PC-3 (cell line): Measurements from ENCODE around the gene ANKDD1A. TPM values are rescaled to one million over a fixed set of nuclear protein-coding genes. Genes with fewer than 3 reads are reported as not detected.
A peak's percentile ranks its signal among the peaks of the same experiment; 100 is the strongest.

Experiments used
- ATAC-seq: fragments of 200-7000 bp; cut with Tn5 transposase; 2 replicates; pipeline ENCODE4 v1.9.1; 2020; ENCODE audit warnings: mild to moderate bottlenecking, moderate library complexity
- BruUV-seq: library from RNA; stranded (reverse); fragments of 400-500 nt; replicated peaks from 2 replicates; lab custom pipeline; 2021; lab: Mats Ljungman, UMichigan
- CTCF ChIA-PET: fragments of 300-600 bp; sonication (Branson Sonifier 250); formaldehyde crosslinking; loops from one replicate; lab custom pipeline; 2022; ENCODE audit warnings: antibody characterized with exemption; lab: Charles Lee
- POLR2A ChIA-PET: fragments of 300-600 bp; sonication (Branson Sonifier 250); formaldehyde crosslinking; loops from one replicate; lab custom pipeline; 2022; ENCODE audit warnings: antibody characterized with exemption; ENCODE audit not compliant: unreplicated experiment; lab: Charles Lee
- DNase-seq: peaks from one replicate; pipeline ENCODE4 v3.0.0-alpha.2; 2015
- H2AFZ ChIP-seq: fragments of 300-600 bp; sonication (generic); 2 replicates; pipeline ENCODE4 v1.6.0; 2016; ENCODE audit warnings: antibody characterized with exemption, low read length
- H3F3A ChIP-seq: fragments of 300-600 bp; sonication (generic); one replicate; pipeline ENCODE4 v1.6.0; 2017; ENCODE audit warnings: antibody characterized with exemption, low read length, control low read depth, mild to moderate bottlenecking; ENCODE audit not compliant: unreplicated experiment
- H3K27ac ChIP-seq: fragments of 300-600 bp; sonication (generic); 2 replicates; pipeline ENCODE4 v1.5.1; 2016; ENCODE audit warnings: mild to moderate bottlenecking, low read length
- H3K27me3 ChIP-seq: fragments of 300-600 bp; sonication (generic); 2 replicates; pipeline ENCODE4 v1.6.1; 2016; ENCODE audit warnings: low read length, mixed read lengths
- H3K36me3 ChIP-seq: fragments of 300-600 bp; sonication (generic); 2 replicates; pipeline ENCODE4 v1.6.1; 2016; ENCODE audit warnings: low read depth, mixed run types, low read length, mixed read lengths
- H3K4me1 ChIP-seq: fragments of 300-600 bp; sonication (generic); 2 replicates; pipeline ENCODE4 v1.5.1; 2016; ENCODE audit warnings: low read length; ENCODE audit not compliant: insufficient read depth
- H3K4me2 ChIP-seq: fragments of 300-600 bp; sonication (generic); 2 replicates; pipeline ENCODE4 v1.6.0; 2016; ENCODE audit warnings: low read length
- H3K4me3 ChIP-seq: fragments of 300-600 bp; sonication (generic); 2 replicates; pipeline ENCODE4 v1.5.1; 2016; ENCODE audit warnings: mild to moderate bottlenecking, low read length, mixed read lengths
- H3K79me2 ChIP-seq: fragments of 300-600 bp; sonication (generic); 2 replicates; pipeline ENCODE4 v1.6.1; 2017; ENCODE audit warnings: low read length, mixed read lengths
- H3K9ac ChIP-seq: fragments of 300-600 bp; sonication (generic); 2 replicates; pipeline ENCODE4 v1.6.0; 2016; ENCODE audit warnings: mild to moderate bottlenecking, low read length
- H3K9me2 ChIP-seq: fragments of 300-600 bp; sonication (generic); replicated peaks from 2 replicates; pipeline ENCODE4 v1.6.1; 2016; ENCODE audit warnings: mixed run types, low read length, mixed read lengths
- H3K9me3 ChIP-seq: fragments of 300-600 bp; sonication (generic); 2 replicates; pipeline ENCODE4 v1.6.1; 2016; ENCODE audit warnings: low read length, mixed read lengths
- H4K20me1 ChIP-seq: fragments of 300-600 bp; sonication (generic); 2 replicates; pipeline ENCODE4 v1.6.1; 2016; ENCODE audit warnings: low read length, mixed read lengths
- CTCF ChIP-seq: fragments of 300-600 bp; sonication (generic); conservative IDR thresholded peaks from 2 replicates; pipeline ENCODE4 v1.5.1; 2017; ENCODE audit warnings: antibody characterized with exemption, low read depth, mild to moderate bottlenecking, low read length
- EZH2 ChIP-seq: fragments of 300-600 bp; sonication (generic); IDR thresholded peaks from one replicate; pipeline ENCODE4 v1.6.1; 2017; ENCODE audit warnings: antibody characterized with exemption, mild to moderate bottlenecking, low read length; ENCODE audit not compliant: unreplicated experiment
- EZH2phosphoT487 ChIP-seq: fragments of 300-600 bp; sonication (generic); IDR thresholded peaks from 2 replicates; pipeline ENCODE4 v1.6.1; 2018; ENCODE audit warnings: mild to moderate bottlenecking, antibody characterized with exemption, low read length, borderline replicate concordance
- intact Hi-C: fragments of 100-400 bp; cut with micrococcal nuclease; formaldehyde crosslinking; loops from 2 replicates; pipeline ENCODE4 v1.9.0; 2023
- total RNA-seq: library from RNA; depleted of rRNA; stranded (reverse); fragments of >200 nt; gene quantifications from 2 replicates; pipeline ENCODE4 v1.2.3, GENCODE V29; 2014

ANKDD1A gene
- total RNA-seq, 1 experiment from 2014 or later, result 8.9 TPM

GRCh38 chr15:64883997-64884511 lies 27.6 kb upstream of the ANKDD1A start:
- peak; percentile 87 for ATAC-seq
- Histone ChIP-seq H4K20me1 (no peaks in the 10 kb centered on the region), H3K27ac (no peak overlapping the region), H3K9me2 (no peaks in the 10 kb centered on the region), H3K27me3 (no peaks in the 10 kb centered on the region), H2AFZ (no peak overlapping the region), H3K36me3 (no peaks in the 10 kb centered on the region), H3K79me2 (no peaks in the 10 kb centered on the region), H3F3A (no peaks in the 10 kb centered on the region), H3K9me3 (no peaks in the 10 kb centered on the region), H3K4me2 (no peak overlapping the region), H3K9ac (no peak overlapping the region), H3K4me1 (peaks cover 10% of the 10 kb centered on the region), H3K4me3 (no peak overlapping the region)
- ChIA-PET CTCF (no interaction called here), POLR2A (interaction anchor here (0.6 kb wide), 1 partner anchor 8 kb away, joined by 5 read pairs; no protein-coding TSS in a partner anchor)
- intact Hi-C loops, result no loop called here
- DNase-seq, result peak; percentile 56
- TF ChIP-seq EZH2phosphoT487 (no peak), EZH2 (no peak), CTCF (no peak)
- BruUV-seq, result no TSS peak

- no peaks in the 10 kb centered on the region for H4K20me1 ChIP-seq
- H3K27me3 ChIP-seq, result no peaks in the 10 kb centered on the region
- H3K4me3 ChIP-seq, result no peak overlapping the region
- no peak overlapping the region for H2AFZ ChIP-seq
- H3F3A ChIP-seq, result no peaks in the 10 kb centered on the region
- no peaks in the 10 kb centered on the region for H3K79me2 ChIP-seq
- H3K4me2 ChIP-seq, result no peak overlapping the region
- no peak overlapping the region for H3K27ac ChIP-seq
- ATAC-seq (no peak), DNase-seq (no peak)
- H3K4me1 ChIP-seq, result peaks cover 10% of the 10 kb centered on the region
- no peak for TF ChIP-seq CTCF
- TF ChIP-seq EZH2phosphoT487, result no peak
- no peak for TF ChIP-seq EZH2
- ChIA-PET CTCF (no interaction called here), POLR2A (no interaction called here)
- intact Hi-C loops, result no loop called here
- BruUV-seq, result no TSS peak
- H3K36me3 ChIP-seq, result no peaks in the 10 kb centered on the region
- no peak overlapping the region for H3K9ac ChIP-seq
- no peaks in the 10 kb centered on the region for H3K9me3 ChIP-seq
- H3K9me2 ChIP-seq, result no peaks in the 10 kb centered on the region
These were observed 27.0 kb upstream of the ANKDD1A start for GRCh38 chr15:64884679-64885078.

- POLR2A ChIA-PET, result no interaction called here
- no peaks in the 10 kb centered on the region for H4K20me1 ChIP-seq
- H3K4me2 ChIP-seq, result no peak overlapping the region
- H3K9me2 ChIP-seq, result no peaks in the 10 kb centered on the region
- no peaks in the 10 kb centered on the region for H3K27me3 ChIP-seq
- no peaks in the 10 kb centered on the region for H3K9me3 ChIP-seq
- H2AFZ ChIP-seq, result no peak overlapping the region
- no peak overlapping the region for H3K4me3 ChIP-seq
- no peaks in the 10 kb centered on the region for H3K36me3 ChIP-seq
- H3K79me2 ChIP-seq, result no peaks in the 10 kb centered on the region
- no peak for DNase-seq
- peaks cover 10% of the 10 kb centered on the region for H3K4me1 ChIP-seq
- intact Hi-C loops, result no loop called here
- H3F3A ChIP-seq, result no peaks in the 10 kb centered on the region
- H3K27ac ChIP-seq, result no peak overlapping the region
- TF ChIP-seq CTCF, result no peak
- TF ChIP-seq EZH2, result no peak
- TF ChIP-seq EZH2phosphoT487, result no peak
- CTCF ChIA-PET, result no interaction called here
- no peak for ATAC-seq
- no peak overlapping the region for H3K9ac ChIP-seq
- no TSS peak for BruUV-seq
These were observed 23.4 kb upstream of the ANKDD1A start for GRCh38 chr15:64888336-64888735.
